GM19043 (cell line): ENCODE results near the gene TEX264.
"Not testable (repeated sequence)": the region's sequence is repeated elsewhere in the genome, so short reads cannot be mapped to it uniquely, and the experiment has no call there.

Source experiments
- ATAC-seq: cut with Tn5 transposase; IDR thresholded peaks from one replicate; pipeline ENCODE4 v1.9.1; 2021; ENCODE audit warnings: low read depth; ENCODE audit not compliant: unreplicated experiment

The TEX264 gene

GRCh38 chr3:51742978-51743377 lies 71.9 kb downstream of the TEX264 start:
- not testable (repeated sequence) for ATAC-seq

- no peak for ATAC-seq
These were observed 76.8 kb downstream of the TEX264 start for GRCh38 chr3:51747840-51748239.

- ATAC-seq = no peak
These were observed 77.3 kb downstream of the TEX264 start for GRCh38 chr3:51748327-51748726.

GRCh38 chr3:51750878-51751277 lies 79.8 kb downstream of the TEX264 start:
- no peak for ATAC-seq

- ATAC-seq = no peak
These were observed 80.2 kb downstream of the TEX264 start for GRCh38 chr3:51751287-51751686.
